Measurements from ENCODE around the gene SLC8A1.
"Not testable (repeated sequence)": the region's sequence is repeated elsewhere in the genome, so short reads cannot be mapped to it uniquely, and the experiment has no call there.

SLC8A1 gene

GRCh38 chr2:40096360-40096759 lies 355.5 kb downstream of the SLC8A1 start:
- FAIRE-seq = no peak

- FAIRE-seq = no peak
Measured at GRCh38 chr2:40095000-40095399, 356.9 kb downstream of the SLC8A1 start.

GRCh38 chr2:40094451-40094850 lies 357.4 kb downstream of the SLC8A1 start:
- FAIRE-seq = peak; percentile 72

GRCh38 chr2:40093021-40093675 lies 358.7 kb downstream of the SLC8A1 start:
- peak; percentile 30 for FAIRE-seq

DNA sequence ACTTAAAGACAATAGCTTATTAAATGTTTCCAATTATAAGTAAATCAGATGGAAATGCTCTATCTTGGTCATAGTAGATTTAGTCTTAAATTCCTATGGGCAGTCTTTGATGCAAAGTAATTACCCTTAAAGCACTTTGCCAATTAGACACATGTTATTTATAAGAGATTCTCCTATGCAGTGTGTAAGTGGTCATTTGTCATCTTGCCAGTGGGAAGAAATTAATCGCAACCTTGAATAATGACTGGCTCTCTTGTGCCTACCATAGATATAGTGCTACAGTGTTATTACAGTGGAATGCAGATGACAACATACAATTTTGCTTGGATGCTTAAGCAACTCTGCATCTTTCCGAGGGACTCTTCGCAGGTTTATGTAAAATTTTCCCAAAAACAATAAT lies 361.8 kb downstream of the SLC8A1 start:
- FAIRE-seq = no peak

GRCh38 chr2:40087927-40088326 lies 364.0 kb downstream of the SLC8A1 start:
- FAIRE-seq = no peak

DNA sequence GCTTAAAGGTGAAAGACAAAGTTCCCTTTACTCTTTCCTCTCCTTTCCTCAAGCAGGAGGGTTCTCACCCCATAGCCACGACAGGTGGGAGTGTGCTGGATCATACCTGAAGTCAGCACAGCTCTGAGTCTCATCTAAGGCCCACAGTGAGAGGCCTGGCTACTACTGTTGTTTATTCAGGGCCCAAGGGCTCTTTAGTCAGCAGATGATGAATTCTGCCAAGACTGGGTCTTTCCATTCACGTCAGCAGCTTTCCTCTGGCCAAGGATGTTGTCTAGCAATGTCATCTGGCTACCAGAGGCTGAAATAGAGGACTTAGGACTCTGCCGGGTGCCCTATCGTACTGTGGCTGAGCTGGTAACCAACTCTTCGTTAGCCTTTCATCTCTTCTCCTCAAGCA lies 364.5 kb downstream of the SLC8A1 start:
- FAIRE-seq = peak; percentile 53

GRCh38 chr2:40085786-40086185 lies 366.1 kb downstream of the SLC8A1 start:
- no peak for FAIRE-seq

GRCh38 chr2:40073336-40073735 lies 378.6 kb downstream of the SLC8A1 start:
- FAIRE-seq = not testable (repeated sequence)

DNA sequence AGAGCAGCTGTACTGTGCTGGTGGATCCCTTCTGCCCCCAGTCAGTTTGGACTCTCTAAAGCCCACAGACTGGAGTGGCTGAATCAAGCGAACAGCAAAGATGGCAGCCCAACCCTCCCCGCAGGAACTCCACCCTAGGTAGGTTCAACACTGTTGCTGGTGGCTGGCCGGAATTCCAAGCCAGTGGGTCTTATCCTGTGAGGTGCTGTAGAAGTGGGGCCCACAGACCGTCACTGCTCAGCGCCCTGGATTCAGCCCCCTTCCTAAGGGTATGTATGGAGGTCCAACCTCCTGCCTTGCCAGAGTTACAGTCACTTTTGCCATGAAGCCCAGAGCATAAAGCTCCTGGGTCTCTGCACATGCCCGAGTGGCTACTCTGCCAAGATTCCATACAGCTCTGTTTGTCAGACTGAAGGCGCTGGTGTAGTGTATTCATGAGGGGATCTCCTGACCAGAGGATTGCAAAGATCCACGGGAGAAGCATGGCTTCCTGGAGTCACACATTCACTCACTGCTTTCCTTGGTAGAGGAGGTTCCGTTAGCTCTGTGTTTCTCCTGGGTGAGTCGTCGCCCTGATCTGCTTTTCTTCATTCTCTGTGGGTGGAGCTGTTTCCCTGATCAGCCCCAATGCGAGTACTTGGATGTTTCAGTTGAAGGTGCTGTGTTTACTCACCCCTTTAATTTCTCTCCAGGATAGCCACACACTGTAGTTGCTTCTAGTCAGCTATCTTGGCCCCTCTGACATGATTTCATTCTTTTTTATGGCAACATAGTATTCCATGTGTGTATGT lies 379.3 kb downstream of the SLC8A1 start:
- FAIRE-seq = no peak

DNA sequence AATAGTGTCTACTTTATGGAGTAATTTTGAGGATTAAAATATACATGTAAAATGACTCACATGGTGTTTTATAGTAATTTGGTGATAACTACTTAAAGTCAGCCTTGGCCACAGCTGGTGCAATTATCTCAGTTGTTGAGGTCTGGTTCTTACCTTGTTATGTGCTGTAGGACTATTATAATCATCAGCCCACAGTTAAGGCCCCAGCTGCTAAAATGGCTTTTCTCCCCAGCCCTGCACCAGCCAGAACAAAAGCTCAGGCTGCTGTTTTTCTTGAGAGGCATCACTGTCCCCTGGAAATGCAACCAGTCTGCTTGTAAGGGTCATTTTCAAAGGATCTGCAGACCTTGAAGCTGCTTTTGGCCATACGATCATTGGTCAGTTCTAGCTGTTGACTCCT lies 389.5 kb downstream of the SLC8A1 start:
- FAIRE-seq = no peak

GRCh38 chr2:40049781-40050180 lies 402.1 kb downstream of the SLC8A1 start:
- FAIRE-seq = no peak

- FAIRE-seq = no peak
Measured at GRCh38 chr2:40048506-40048905, 403.4 kb downstream of the SLC8A1 start.

DNA sequence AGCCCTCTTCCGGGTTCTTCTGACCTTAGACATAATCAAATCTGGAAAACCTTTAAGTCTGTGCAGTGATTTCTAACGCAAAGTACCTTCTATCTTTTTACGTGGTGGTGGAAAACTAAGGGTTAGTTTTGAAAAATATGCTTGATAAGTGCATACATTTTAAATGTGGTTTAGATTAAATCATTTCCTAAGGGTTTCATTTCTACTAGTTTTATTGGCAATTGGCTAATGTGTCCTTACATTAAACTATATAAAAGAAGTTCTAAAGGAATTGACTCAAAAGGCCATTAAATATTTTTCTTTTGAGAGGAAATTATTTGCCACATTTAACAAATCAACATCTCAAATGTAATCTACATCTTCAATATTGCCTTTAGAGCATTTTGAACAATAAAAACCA lies 404.5 kb downstream of the SLC8A1 start:
- FAIRE-seq = no peak
